Body of pancreas (tissue), 4 donors: Measurements from ENCODE around the gene DENND1A.

Experiments
- POLR2A ChIP-seq, 3 donors: fragments of 450-650 bp; IDR thresholded peaks; one replicate each; pipeline ENCODE4 v1.6.1; 2016; ENCODE audit warnings: antibody characterized with exemption in 3 of 3, mild to moderate bottlenecking in 2 of 3
- TF ChIP-seq, protein P1 (sequence below), 7 experiments: fragments of 450-650 bp in 4 of 7; fragments of 200-600 bp in 3 of 7; sonication (generic) in 3 of 7; IDR thresholded peaks; one replicate each; pipeline ENCODE4 v1.5.1; 2016 to 2019; ENCODE audit warnings: antibody characterized with exemption in 7 of 7

DNA sequence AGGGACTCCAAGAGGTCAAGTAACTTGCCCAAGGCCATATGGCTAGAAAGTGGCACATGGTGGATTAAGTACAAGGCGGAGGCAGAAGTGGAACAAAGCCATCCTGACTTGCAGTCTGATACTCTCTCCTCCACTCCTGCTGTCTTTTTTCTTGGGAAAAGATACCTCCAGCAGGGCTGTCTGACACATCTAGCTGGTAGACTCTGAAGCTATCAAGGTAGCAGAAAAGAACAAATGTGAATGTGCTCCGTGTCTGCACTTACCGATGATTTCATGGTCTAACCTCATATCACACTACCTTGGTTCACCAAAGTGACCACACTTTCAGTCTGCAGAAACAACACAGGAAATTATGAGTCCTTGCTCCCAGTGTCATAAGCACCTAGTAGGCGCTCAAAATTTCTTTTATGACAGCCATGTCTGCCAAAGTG is 289.1 kb downstream of the DENND1A start:
- TF ChIP-seq, protein P1, sequence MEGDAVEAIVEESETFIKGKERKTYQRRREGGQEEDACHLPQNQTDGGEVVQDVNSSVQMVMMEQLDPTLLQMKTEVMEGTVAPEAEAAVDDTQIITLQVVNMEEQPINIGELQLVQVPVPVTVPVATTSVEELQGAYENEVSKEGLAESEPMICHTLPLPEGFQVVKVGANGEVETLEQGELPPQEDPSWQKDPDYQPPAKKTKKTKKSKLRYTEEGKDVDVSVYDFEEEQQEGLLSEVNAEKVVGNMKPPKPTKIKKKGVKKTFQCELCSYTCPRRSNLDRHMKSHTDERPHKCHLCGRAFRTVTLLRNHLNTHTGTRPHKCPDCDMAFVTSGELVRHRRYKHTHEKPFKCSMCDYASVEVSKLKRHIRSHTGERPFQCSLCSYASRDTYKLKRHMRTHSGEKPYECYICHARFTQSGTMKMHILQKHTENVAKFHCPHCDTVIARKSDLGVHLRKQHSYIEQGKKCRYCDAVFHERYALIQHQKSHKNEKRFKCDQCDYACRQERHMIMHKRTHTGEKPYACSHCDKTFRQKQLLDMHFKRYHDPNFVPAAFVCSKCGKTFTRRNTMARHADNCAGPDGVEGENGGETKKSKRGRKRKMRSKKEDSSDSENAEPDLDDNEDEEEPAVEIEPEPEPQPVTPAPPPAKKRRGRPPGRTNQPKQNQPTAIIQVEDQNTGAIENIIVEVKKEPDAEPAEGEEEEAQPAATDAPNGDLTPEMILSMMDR (IDR thresholded peaks at IDR 0.05): no peak
- TF ChIP-seq POLR2A (IDR thresholded peaks at IDR 0.05): no peak
